K562 (cell line): ENCODE results near the gene DKK3. TPM values are rescaled to one million over a fixed set of nuclear protein-coding genes. Genes with fewer than 3 reads are reported as not detected.

Experiments
- ATAC-seq: fragments of 200-7000 bp; cut with Tn5 transposase; 3 replicates; pipeline ENCODE4 v1.9.1; 2020; ENCODE audit warnings: moderate library complexity
- BruUV-seq: library from RNA; stranded (reverse); fragments of 400-500 nt; replicated peaks from 2 replicates; lab custom pipeline; 2021; lab: Mats Ljungman, UMichigan
- CTCF ChIA-PET: fragments of 300-600 bp; formaldehyde crosslinking; extraction: SDS; loops from one replicate; lab custom pipeline; 2021; ENCODE audit warnings: low intra/inter-chr PET ratio; lab: Yijun Ruan, JAX
- POLR2A ChIA-PET: fragments of 300-600, 350-650 bp; sonication (Branson Sonifier 250); formaldehyde crosslinking; extraction: SDS; loops from one replicate; lab custom pipeline; 2021; ENCODE audit warnings: antibody characterized with exemption, inconsistent platforms; lab: Yijun Ruan, JAX
- DNase-seq, 4 experiments: peaks; one replicate each; pipeline versions ENCODE4 v3.0.0 to v3.0.0-alpha.2; 2011 to 2018; ENCODE audit warnings: low spot score in 3 of 4, mixed read lengths in 3 of 4; ENCODE audit errors: extremely low read depth in 1 of 4
- FAIRE-seq: peaks from 2 replicates; lab custom pipeline; 2011; peaks lifted over from hg19 to GRCh38; lab: Jason Lieb, UNC
- H2AFZ ChIP-seq: 2 replicates; pipeline ENCODE4 v1.6.0; 2011; ENCODE audit warnings: low read depth, low read length, control low read depth, inconsistent platforms
- H3K27ac ChIP-seq: fragments of 200-600 bp; 3 replicates; pipeline ENCODE4 v1.8.0; 2011; ENCODE audit warnings: low read depth, mild to moderate bottlenecking, control low read depth, inconsistent platforms, low read length, moderate library complexity, mixed read lengths; ENCODE audit errors: extremely low read depth
- H3K27me3 ChIP-seq, 2 experiments: fragments of 300-600 bp in 1 of 2; 2 replicates in 1 of 2; 3 replicates in 1 of 2; pipeline versions ENCODE4 v1.6.0 to v1.8.0; 2011; ENCODE audit warnings: inconsistent platforms in 2 of 2, low read length in 2 of 2, mild to moderate bottlenecking in 1 of 2, mixed read lengths in 1 of 2, moderate library complexity in 1 of 2; ENCODE audit not compliant: control insufficient read depth in 2 of 2, insufficient read depth in 2 of 2
- H3K36me3 ChIP-seq: fragments of 300-600 bp; 3 replicates; pipeline ENCODE4 v1.8.0; 2011; ENCODE audit warnings: mild to moderate bottlenecking, low read length, inconsistent platforms; ENCODE audit not compliant: control insufficient read depth, insufficient read depth
- H3K4me1 ChIP-seq, 2 experiments: fragments of 200-600 bp in 1 of 2; replicated peaks in 1 of 2; 2 replicates in 1 of 2; 3 replicates in 1 of 2; pipeline versions ENCODE4 v1.5.1 to v1.8.0; 2011; ENCODE audit warnings: inconsistent platforms in 2 of 2, low read length in 2 of 2, mild to moderate bottlenecking in 1 of 2, mixed read lengths in 1 of 2, moderate library complexity in 1 of 2; ENCODE audit not compliant: control insufficient read depth in 2 of 2, insufficient read depth in 2 of 2
- H3K4me2 ChIP-seq: 2 replicates; pipeline ENCODE4 v1.6.1; 2011; ENCODE audit warnings: low read length, control low read depth, inconsistent platforms, mixed read lengths; ENCODE audit not compliant: insufficient read depth
- H3K4me3 ChIP-seq: fragments of 200-600 bp; sonication (generic), shearing (Covaris generic); 2 replicates; pipeline ENCODE4 v1.5.1; 2016; ENCODE audit warnings: control low read depth, inconsistent platforms
- H3K79me2 ChIP-seq: fragments of 200-600 bp; 3 replicates; pipeline ENCODE4 v1.8.0; 2011; ENCODE audit warnings: low read length, inconsistent platforms; ENCODE audit not compliant: control insufficient read depth, insufficient read depth
- H3K9ac ChIP-seq, 2 experiments: 2 replicates each; pipeline versions ENCODE4 v1.6.0 to v1.6.1; 2011; ENCODE audit warnings: low read depth in 2 of 2, low read length in 2 of 2, control low read depth in 1 of 2, inconsistent platforms in 1 of 2, mild to moderate bottlenecking in 1 of 2, mixed read lengths in 1 of 2; ENCODE audit not compliant: insufficient read depth in 1 of 2
- H3K9me1 ChIP-seq: one replicate; pipeline ENCODE4 v1.6.0; 2011; ENCODE audit warnings: inconsistent platforms, mild to moderate bottlenecking, low read length, moderate library complexity; ENCODE audit not compliant: control insufficient read depth, insufficient read depth
- H3K9me3 ChIP-seq: replicated peaks from 2 replicates; pipeline ENCODE4 v1.5.1; 2011; ENCODE audit warnings: low read depth, low read length, inconsistent platforms; ENCODE audit not compliant: control insufficient read depth, insufficient read depth
- H4K20me1 ChIP-seq: replicated peaks from 2 replicates; pipeline ENCODE4 v1.6.1; 2011; ENCODE audit warnings: low read length, inconsistent platforms, mixed read lengths; ENCODE audit not compliant: control insufficient read depth, insufficient read depth
- ELF2 ChIP-seq: fragments of 250-450 bp; sonication (Bioruptor Pico); IDR thresholded peaks from 2 replicates; pipeline ENCODE4 v1.5.0; 2021; ENCODE audit warnings: mild to moderate bottlenecking
- ERF ChIP-seq: fragments of 450-650 bp; formaldehyde crosslinking; IDR thresholded peaks from 2 replicates; pipeline ENCODE4 v1.4.0; 2020; ENCODE audit warnings: mild to moderate bottlenecking, mixed read lengths
- HDAC6 ChIP-seq: IDR thresholded peaks from 2 replicates; pipeline ENCODE4 v1.6.1; 2012; ENCODE audit warnings: low read depth, mild to moderate bottlenecking, control low read depth, inconsistent platforms, low read length, moderate library complexity
- MCM2 ChIP-seq: fragments of 450-650 bp; IDR thresholded peaks from 2 replicates; pipeline ENCODE4 v1.6.1; 2017; ENCODE audit warnings: low read depth, mild to moderate bottlenecking
- PHF8 ChIP-seq: fragments of 200-600 bp; sonication (generic); IDR thresholded peaks from 2 replicates; pipeline ENCODE4 v1.6.1; 2012; ENCODE audit warnings: mixed run types, mild to moderate bottlenecking, inconsistent platforms, low read length, moderate library complexity, borderline replicate concordance
- SIN3B ChIP-seq: fragments of 450-650 bp; IDR thresholded peaks from 2 replicates; pipeline ENCODE4 v1.6.1; 2017; ENCODE audit warnings: low read depth, mild to moderate bottlenecking, moderate library complexity
- ZNF695 ChIP-seq: fragments of 450-650 bp; formaldehyde crosslinking; IDR thresholded peaks from 2 replicates; pipeline ENCODE4 v1.4.0; 2020; ENCODE audit warnings: mild to moderate bottlenecking, moderate library complexity
- WGBS: fragments of 100-300 bp; shearing (Covaris generic); methylation state at CpG from one replicate; pipeline ENCODE4 v1.1.6; 2016; ENCODE audit warnings: low coverage, mixed read lengths; ENCODE audit not compliant: insufficient coverage; ENCODE audit errors: missing lambda C conversion rate; 5-methylcytosine and 5-hydroxymethylcytosine counted together
- in situ Hi-C: fragments of 300-500 bp; cut with MboI; formaldehyde crosslinking; loops from 4 replicates; pipeline ENCODE4 v1.15.0; 2018; ENCODE audit warnings: inconsistent platforms, mixed read lengths
- intact Hi-C: fragments of 100-400 bp; cut with micrococcal nuclease; formaldehyde crosslinking; loops from 2 replicates; pipeline ENCODE4 v1.14.2; 2022
- polyA plus RNA-seq, 8 experiments: library from polyadenylated mRNA; depleted of rRNA in 4 of 8; stranded (reverse) in 5 of 8; unstranded in 3 of 8; fragments of >200 nt; fragmentation: Nextera tagmentation in 2 of 8; fragmentation: Illumina TruSeq in 1 of 8; extraction: Ambion mirVana in 2 of 8; extraction: Trizol in 1 of 8; gene quantifications; 2 replicates each; pipeline versions ENCODE4 v1.2.1 to v1.2.3, GENCODE V29; 2011 to 2014; ENCODE audit warnings: inconsistent platforms in 1 of 8, missing spikeins in 1 of 8
- total RNA-seq, 7 experiments: library from RNA; depleted of rRNA in 6 of 7; stranded (reverse); fragments of >200 nt in 6 of 7; fragmentation: Illumina TruSeq in 2 of 7; extraction: Trizol in 2 of 7; gene quantifications; 2 replicates each; pipeline versions ENCODE4 v1.2.1 to v1.2.3, GENCODE V29; 2011 to 2021; ENCODE audit warnings: low replicate concordance in 1 of 7
- TF ChIP-seq, protein P1 (sequence below): fragments of 200-800 bp; sonication (Bioruptor generic); IDR thresholded peaks from 2 replicates; pipeline ENCODE4 v1.6.1; 2017; ENCODE audit warnings: missing genetic modification characterization, missing compliant biosample characterization
- TF ChIP-seq, protein P2 (sequence below): sonication (generic); formaldehyde crosslinking; IDR thresholded peaks from 2 replicates; pipeline ENCODE4 v1.8.0; 2022; ENCODE audit warnings: mild to moderate bottlenecking, missing genetic modification reagents
- TF ChIP-seq, protein P3 (sequence below): fragments of 450-650 bp; IDR thresholded peaks from 2 replicates; pipeline ENCODE4 v1.7.1; 2018; ENCODE audit warnings: mild to moderate bottlenecking, low read depth; ENCODE audit not compliant: partially characterized antibody

DKK3 gene
- total and polyA plus RNA-seq, 9 of the 15 experiments (the other 6 are each of a cell fraction or from before 2014, with no cell fraction given), result 0.14 to 0.85 (median 0.38) TPM; not detected in 6

DNA sequence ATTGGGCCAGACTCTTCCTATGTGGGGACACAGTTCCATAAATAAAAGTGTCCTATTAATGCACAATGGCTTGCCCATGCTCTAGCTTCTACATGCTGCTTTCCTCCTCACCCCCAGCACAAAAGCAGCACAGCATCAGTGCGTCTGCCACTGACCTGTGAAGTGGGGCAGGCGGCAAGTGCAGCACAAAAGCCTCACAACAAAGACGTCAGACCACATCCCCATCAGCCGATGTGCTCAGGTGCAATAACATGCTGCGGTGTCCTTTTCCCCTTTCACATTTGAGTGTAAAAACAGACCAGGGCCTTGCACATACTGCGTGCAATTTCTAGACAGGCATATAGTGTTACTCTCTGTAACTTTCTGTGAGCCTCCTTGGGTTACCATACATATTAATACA lies 12.8 kb downstream of the DKK3 start:
- in situ Hi-C loops, result no loop called here
- TF ChIP-seq SIN3B (no peak), HDAC6 (no peak), MCM2 (no peak), ZNF695 (no peak), ELF2 (no peak), ERF (CRISPR knock-in tag) (no peak), PHF8 (no peak)
- TF ChIP-seq, protein P1, sequence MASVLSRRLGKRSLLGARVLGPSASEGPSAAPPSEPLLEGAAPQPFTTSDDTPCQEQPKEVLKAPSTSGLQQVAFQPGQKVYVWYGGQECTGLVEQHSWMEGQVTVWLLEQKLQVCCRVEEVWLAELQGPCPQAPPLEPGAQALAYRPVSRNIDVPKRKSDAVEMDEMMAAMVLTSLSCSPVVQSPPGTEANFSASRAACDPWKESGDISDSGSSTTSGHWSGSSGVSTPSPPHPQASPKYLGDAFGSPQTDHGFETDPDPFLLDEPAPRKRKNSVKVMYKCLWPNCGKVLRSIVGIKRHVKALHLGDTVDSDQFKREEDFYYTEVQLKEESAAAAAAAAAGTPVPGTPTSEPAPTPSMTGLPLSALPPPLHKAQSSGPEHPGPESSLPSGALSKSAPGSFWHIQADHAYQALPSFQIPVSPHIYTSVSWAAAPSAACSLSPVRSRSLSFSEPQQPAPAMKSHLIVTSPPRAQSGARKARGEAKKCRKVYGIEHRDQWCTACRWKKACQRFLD (CRISPR knock-in tag), result no peak
- TF ChIP-seq, protein P2, sequence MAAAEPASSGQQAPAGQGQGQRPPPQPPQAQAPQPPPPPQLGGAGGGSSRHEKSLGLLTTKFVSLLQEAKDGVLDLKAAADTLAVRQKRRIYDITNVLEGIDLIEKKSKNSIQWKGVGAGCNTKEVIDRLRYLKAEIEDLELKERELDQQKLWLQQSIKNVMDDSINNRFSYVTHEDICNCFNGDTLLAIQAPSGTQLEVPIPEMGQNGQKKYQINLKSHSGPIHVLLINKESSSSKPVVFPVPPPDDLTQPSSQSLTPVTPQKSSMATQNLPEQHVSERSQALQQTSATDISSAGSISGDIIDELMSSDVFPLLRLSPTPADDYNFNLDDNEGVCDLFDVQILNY (CRISPR knock-in tag), result no peak
- TF ChIP-seq, protein P3, sequence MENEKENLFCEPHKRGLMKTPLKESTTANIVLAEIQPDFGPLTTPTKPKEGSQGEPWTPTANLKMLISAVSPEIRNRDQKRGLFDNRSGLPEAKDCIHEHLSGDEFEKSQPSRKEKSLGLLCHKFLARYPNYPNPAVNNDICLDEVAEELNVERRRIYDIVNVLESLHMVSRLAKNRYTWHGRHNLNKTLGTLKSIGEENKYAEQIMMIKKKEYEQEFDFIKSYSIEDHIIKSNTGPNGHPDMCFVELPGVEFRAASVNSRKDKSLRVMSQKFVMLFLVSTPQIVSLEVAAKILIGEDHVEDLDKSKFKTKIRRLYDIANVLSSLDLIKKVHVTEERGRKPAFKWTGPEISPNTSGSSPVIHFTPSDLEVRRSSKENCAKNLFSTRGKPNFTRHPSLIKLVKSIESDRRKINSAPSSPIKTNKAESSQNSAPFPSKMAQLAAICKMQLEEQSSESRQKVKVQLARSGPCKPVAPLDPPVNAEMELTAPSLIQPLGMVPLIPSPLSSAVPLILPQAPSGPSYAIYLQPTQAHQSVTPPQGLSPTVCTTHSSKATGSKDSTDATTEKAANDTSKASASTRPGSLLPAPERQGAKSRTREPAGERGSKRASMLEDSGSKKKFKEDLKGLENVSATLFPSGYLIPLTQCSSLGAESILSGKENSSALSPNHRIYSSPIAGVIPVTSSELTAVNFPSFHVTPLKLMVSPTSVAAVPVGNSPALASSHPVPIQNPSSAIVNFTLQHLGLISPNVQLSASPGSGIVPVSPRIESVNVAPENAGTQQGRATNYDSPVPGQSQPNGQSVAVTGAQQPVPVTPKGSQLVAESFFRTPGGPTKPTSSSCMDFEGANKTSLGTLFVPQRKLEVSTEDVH, result no peak
- intact Hi-C loops, result no loop called here
- H3K36me3 ChIP-seq, result no peaks in the 10 kb centered on the region
- H4K20me1 ChIP-seq, result no peaks in the 10 kb centered on the region; the same call in 1 of the 2 replicates
- ATAC-seq (no peak), FAIRE-seq (no peak), DNase-seq (no peak)
- no TSS peak for BruUV-seq
- no peak overlapping the region for H2AFZ ChIP-seq
- CTCF ChIA-PET, result no interaction called here
- no peak overlapping the region for H3K27ac ChIP-seq
- H3K9me3 ChIP-seq, result no peaks in the 10 kb centered on the region
- H3K9ac ChIP-seq, result no peak overlapping the region
- no peak overlapping the region for H3K4me2 ChIP-seq
- no peak overlapping the region for H3K4me3 ChIP-seq
- POLR2A ChIA-PET, result no interaction called here
- under 1% methylated on average over 6 of the region's 6 CpGs for WGBS
- no peaks in the 10 kb centered on the region for H3K9me1 ChIP-seq
- no peaks in the 10 kb centered on the region for H3K79me2 ChIP-seq
- H3K4me1 ChIP-seq, result no peaks in the 10 kb centered on the region; a peak in 1 of 5 replicates
- H3K27me3 ChIP-seq, result peaks cover 59 to 62% of the 10 kb centered on the region in 2 experiments
